ENCODE data around the gene ASAP2.

ASAP2 gene

DNA sequence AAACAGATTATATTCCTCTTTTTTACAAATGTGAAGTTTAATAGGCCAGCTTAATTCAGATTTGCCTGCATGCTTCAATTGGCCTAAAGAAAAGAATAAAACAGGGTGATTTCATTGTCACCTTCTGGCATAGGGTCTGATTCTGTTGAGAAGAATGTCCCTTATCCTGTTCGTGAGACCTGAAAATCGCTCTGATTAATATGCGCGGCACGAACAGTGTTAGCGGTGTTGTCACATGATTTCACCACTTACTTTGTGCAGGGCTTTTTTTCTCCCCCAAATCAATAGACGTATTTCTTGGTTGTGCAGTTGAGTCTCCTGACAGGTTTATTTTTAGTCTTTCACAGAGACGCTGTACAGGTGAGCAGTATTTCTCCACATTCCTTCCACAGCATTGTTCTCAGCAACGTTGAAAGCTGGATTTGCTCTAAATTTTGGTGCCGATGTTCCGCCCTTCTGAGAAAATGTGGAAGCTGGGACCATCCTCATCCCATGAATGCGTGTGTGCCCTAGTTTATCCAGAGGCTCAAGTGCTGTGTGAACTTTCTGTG lies 134.8 kb downstream of the ASAP2 start:
- no peak for DNase-seq (ENCODE audit: low spot score)
- Histone ChIP-seq H3K4me3 (no peak overlapping the region), H3K27ac (no peak overlapping the region)
- TF ChIP-seq, protein P1, sequence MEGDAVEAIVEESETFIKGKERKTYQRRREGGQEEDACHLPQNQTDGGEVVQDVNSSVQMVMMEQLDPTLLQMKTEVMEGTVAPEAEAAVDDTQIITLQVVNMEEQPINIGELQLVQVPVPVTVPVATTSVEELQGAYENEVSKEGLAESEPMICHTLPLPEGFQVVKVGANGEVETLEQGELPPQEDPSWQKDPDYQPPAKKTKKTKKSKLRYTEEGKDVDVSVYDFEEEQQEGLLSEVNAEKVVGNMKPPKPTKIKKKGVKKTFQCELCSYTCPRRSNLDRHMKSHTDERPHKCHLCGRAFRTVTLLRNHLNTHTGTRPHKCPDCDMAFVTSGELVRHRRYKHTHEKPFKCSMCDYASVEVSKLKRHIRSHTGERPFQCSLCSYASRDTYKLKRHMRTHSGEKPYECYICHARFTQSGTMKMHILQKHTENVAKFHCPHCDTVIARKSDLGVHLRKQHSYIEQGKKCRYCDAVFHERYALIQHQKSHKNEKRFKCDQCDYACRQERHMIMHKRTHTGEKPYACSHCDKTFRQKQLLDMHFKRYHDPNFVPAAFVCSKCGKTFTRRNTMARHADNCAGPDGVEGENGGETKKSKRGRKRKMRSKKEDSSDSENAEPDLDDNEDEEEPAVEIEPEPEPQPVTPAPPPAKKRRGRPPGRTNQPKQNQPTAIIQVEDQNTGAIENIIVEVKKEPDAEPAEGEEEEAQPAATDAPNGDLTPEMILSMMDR (IDR thresholded peaks at IDR 0.05), result no peak

DNA sequence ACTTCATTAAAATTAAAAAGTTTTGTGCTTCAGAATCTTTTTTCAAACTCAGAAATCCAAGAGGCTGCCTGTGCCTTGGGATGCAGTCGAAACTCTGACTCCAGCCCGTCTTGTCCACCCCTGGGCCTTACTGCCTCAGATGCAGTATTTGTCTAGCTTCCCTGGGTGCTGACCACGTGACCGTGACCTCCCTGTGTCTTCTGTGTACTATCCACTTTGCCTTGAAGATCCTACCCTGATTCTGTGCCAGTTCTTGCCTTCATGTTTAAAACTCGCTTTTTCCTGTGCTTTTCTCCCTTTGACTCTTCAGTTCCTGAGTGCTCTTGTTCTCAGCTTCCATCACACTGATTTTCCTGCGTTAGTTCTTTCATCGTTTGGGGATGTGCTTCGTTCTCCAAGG lies 136.0 kb downstream of the ASAP2 start:
- no peak for DNase-seq (ENCODE audit: low spot score)
- H3K4me3 ChIP-seq, result no peak overlapping the region
- H3K27ac ChIP-seq, result no peak overlapping the region
- TF ChIP-seq, protein P1 (IDR thresholded peaks at IDR 0.05), result no peak

DNA sequence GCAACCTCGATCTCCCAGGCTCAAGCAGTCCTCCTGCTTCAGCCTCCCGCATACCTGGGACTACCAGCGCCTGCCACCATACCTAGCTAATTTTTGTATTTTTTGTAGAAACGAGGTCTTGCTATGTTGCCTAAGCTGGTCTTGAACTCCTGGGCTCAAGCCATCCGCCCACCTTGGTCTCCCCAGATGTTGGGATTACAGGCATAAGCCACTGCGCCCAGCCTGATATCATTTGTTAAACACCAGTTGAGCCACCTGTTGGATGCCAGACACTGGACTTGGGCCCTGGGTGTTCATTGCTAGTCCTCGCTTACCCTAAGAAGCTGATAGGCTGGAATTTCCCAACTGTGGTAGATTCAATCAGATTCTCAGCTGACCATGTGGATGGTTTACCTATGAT lies 136.9 kb downstream of the ASAP2 start:
- DNase-seq (ENCODE audit: low spot score), result no peak
- TF ChIP-seq, protein P1 (IDR thresholded peaks at IDR 0.05), result no peak
- H3K27ac ChIP-seq, result no peak overlapping the region
- no peak overlapping the region for H3K4me3 ChIP-seq

DNA sequence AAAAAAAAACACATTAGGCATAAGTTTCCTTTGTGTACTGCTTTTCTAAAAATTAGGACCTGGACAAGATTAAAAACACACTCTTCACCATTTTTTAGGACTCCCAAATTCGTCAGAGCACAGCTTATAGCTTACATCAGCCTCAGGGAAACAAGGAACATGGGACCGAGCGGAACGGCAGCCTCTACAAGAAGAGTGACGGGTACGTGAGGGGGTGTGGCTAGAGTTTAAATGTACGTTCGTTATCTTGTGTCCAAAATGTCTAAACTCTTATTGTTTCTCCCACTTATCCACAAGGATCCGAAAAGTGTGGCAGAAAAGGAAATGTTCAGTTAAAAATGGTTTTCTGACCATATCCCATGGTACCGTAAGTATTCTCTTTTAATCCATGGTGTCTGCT lies 137.8 kb downstream of the ASAP2 start:
- no peak overlapping the region for H3K4me3 ChIP-seq
- H3K27ac ChIP-seq, result no peak overlapping the region
- DNase-seq (ENCODE audit: low spot score), result no peak
- TF ChIP-seq, protein P1 (IDR thresholded peaks at IDR 0.05), result no peak

DNA sequence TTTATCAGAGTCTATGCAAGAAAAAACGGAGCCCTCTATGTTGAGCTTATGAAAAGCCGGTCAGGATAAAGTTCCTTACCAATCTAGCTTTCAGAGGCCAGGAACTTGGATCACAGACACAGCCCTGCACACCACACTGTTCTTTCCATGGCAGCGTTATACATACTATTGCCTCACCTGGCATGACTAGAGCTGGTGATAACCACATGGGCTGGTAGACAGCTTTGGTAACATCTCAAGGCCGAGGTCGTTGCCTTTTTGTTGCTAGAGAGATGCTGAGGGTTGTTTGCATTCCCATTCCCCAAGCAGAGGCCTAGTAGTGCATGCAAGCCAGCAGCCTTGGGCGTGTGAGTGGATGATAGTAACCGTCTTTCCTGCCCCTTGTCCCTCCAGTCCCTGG lies 138.7 kb downstream of the ASAP2 start:
- no peak overlapping the region for H3K4me3 ChIP-seq
- TF ChIP-seq, protein P1 (IDR thresholded peaks at IDR 0.05), result no peak
- peak overlapping the region in 1 of 2 donors; percentile 6 for H3K27ac ChIP-seq
- DNase-seq (ENCODE audit: low spot score), result no peak

DNA sequence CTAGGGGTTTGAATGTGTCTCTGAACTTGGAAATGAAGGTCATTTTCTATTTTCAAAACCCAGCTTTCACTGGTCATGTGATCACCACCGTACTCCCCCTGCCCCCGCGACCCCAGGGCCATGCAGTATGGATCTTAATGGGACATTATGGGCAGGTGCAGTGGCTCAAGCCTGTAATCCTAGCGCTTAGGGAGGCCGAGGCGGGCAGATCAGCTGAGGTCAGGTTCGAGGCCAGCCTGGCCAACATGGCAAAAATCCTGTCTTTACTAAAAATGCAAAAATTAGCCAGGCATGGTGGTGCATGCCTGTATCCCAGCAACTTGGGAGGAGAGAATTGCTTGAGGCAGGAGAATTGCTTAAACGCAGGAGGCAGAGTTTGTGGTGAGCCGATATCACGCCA lies 139.4 kb downstream of the ASAP2 start:
- no peak overlapping the region for H3K27ac ChIP-seq
- no peak overlapping the region for H3K4me3 ChIP-seq
- TF ChIP-seq, protein P1 (IDR thresholded peaks at IDR 0.05), result no peak
- DNase-seq (ENCODE audit: low spot score), result no peak

DNA sequence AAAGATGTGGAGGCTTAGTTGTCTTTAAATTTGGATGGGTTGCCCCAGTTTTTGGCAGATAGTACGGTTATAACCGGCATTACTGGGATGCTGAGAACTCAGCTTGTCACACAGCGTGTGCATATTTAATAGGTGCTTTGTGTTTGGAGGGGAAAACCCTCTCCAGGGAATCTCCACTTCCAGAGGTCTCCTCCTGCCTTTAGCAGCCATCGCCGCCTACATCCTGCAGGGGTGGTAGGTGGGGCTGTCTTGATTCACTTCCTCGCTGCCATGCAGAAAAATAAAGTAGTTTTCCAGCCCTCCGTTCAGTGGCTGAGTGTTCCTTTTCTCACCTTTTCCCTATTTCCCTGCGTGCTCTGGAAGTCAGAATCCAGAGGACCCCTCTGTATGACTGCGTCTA lies 140.3 kb downstream of the ASAP2 start:
- peak overlapping the region; percentile 7 for H3K4me3 ChIP-seq
- no peak for DNase-seq (ENCODE audit: low spot score)
- TF ChIP-seq, protein P1 (IDR thresholded peaks at IDR 0.05), result no peak
- H3K27ac ChIP-seq, result peak overlapping the region; percentile 62 to 82

Measured in coronary artery (tissue), 2 donors.